HG03066 (cell line): ENCODE results near the gene OAS1.
"Not testable (repeated sequence)": the region's sequence is repeated elsewhere in the genome, so short reads cannot be mapped to it uniquely, and the experiment has no call there.

Source experiments
- ATAC-seq: cut with Tn5 transposase; IDR thresholded peaks from one replicate; pipeline ENCODE4 v1.9.1; 2021; ENCODE audit warnings: low read depth; ENCODE audit not compliant: unreplicated experiment

Gene OAS1

GRCh38 chr12:112898380-112898779 lies 8.4 kb upstream of the OAS1 start:
- ATAC-seq = no peak

GRCh38 chr12:112900298-112901145 lies 6.2 kb upstream of the OAS1 start:
- no peak for ATAC-seq

GRCh38 chr12:112901271-112901670 lies 5.5 kb upstream of the OAS1 start:
- ATAC-seq = no peak

GRCh38 chr12:112904571-112904970 lies 2.2 kb upstream of the OAS1 start:
- ATAC-seq = no peak

GRCh38 chr12:112905451-112906089 lies 1.2 kb upstream of the OAS1 start:
- ATAC-seq = no peak

GRCh38 chr12:112907415-112908157 lies 824 bp downstream of the OAS1 start:
- ATAC-seq = peak; percentile 52

GRCh38 chr12:112908548-112908947 lies 1.8 kb downstream of the OAS1 start:
- ATAC-seq = no peak

- no peak for ATAC-seq
Measured at GRCh38 chr12:112909693-112910092, 2.9 kb downstream of the OAS1 start.

GRCh38 chr12:112913038-112913688 lies 6.4 kb downstream of the OAS1 start:
- ATAC-seq = no peak

- ATAC-seq = not testable (repeated sequence)
Measured at GRCh38 chr12:112913888-112914287, 7.1 kb downstream of the OAS1 start.

- ATAC-seq = no peak
Measured at GRCh38 chr12:112916270-112916669, 9.5 kb downstream of the OAS1 start.

GRCh38 chr12:112919121-112919520 lies 12.4 kb downstream of the OAS1 start:
- no peak for ATAC-seq

- peak; percentile 83 for ATAC-seq
Measured at GRCh38 chr12:112924986-112925385, 18.2 kb downstream of the OAS1 start.

- not testable (repeated sequence) for ATAC-seq
Measured at GRCh38 chr12:112926416-112927033, 19.8 kb downstream of the OAS1 start.

- no peak for ATAC-seq
Measured at GRCh38 chr12:112927475-112927874, 20.7 kb downstream of the OAS1 start.

GRCh38 chr12:112927925-112928324 lies 21.2 kb downstream of the OAS1 start:
- no peak for ATAC-seq

- ATAC-seq = no peak
Measured at GRCh38 chr12:112928978-112929377, 22.2 kb downstream of the OAS1 start.

GRCh38 chr12:112929715-112930114 lies 23.0 kb downstream of the OAS1 start:
- ATAC-seq = no peak

- no peak for ATAC-seq
Measured at GRCh38 chr12:112930350-112930749, 23.6 kb downstream of the OAS1 start.

- no peak for ATAC-seq
Measured at GRCh38 chr12:112932485-112933128, 25.8 kb downstream of the OAS1 start.
